Body of pancreas (tissue), 4 donors: Measurements from ENCODE around the gene LCN9.

Source experiments
- POLR2A ChIP-seq, 3 donors: fragments of 450-650 bp; IDR thresholded peaks; one replicate each; pipeline ENCODE4 v1.6.1; 2016; ENCODE audit warnings: antibody characterized with exemption in 3 of 3, mild to moderate bottlenecking in 2 of 3
- TF ChIP-seq, protein P1 (sequence below), 7 experiments: fragments of 450-650 bp in 4 of 7; fragments of 200-600 bp in 3 of 7; sonication (generic) in 3 of 7; IDR thresholded peaks; one replicate each; pipeline ENCODE4 v1.5.1; 2016 to 2019; ENCODE audit warnings: antibody characterized with exemption in 7 of 7

DNA sequence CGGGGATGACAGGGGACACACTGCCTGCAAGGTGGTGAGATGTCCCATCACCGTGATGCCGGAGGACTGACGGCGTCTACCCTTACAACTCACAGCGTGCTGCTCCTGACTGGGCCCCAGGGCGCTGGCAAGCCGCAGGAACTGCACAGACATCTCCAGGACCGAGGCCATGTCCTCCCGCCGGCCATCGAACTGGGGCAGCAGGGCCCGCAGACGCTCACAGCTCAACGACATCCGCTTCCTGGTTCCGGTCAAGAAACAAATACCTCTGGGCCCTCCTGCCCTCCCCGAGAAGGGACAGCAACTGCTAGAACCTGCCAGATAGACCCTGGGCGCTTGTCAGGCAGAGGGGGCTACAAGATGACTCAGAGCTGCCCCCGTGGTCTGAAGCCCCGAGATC is 35.1 kb downstream of the LCN9 start:
- TF ChIP-seq, protein P1, sequence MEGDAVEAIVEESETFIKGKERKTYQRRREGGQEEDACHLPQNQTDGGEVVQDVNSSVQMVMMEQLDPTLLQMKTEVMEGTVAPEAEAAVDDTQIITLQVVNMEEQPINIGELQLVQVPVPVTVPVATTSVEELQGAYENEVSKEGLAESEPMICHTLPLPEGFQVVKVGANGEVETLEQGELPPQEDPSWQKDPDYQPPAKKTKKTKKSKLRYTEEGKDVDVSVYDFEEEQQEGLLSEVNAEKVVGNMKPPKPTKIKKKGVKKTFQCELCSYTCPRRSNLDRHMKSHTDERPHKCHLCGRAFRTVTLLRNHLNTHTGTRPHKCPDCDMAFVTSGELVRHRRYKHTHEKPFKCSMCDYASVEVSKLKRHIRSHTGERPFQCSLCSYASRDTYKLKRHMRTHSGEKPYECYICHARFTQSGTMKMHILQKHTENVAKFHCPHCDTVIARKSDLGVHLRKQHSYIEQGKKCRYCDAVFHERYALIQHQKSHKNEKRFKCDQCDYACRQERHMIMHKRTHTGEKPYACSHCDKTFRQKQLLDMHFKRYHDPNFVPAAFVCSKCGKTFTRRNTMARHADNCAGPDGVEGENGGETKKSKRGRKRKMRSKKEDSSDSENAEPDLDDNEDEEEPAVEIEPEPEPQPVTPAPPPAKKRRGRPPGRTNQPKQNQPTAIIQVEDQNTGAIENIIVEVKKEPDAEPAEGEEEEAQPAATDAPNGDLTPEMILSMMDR (IDR thresholded peaks at IDR 0.05) = no peak
- TF ChIP-seq POLR2A (IDR thresholded peaks at IDR 0.05) = no peak
